ENCODE measurements around the gene PLOD2. TPM values are rescaled to one million over a fixed set of nuclear protein-coding genes. Genes with fewer than 3 reads are reported as not detected.

The PLOD2 gene
- total and polyA plus RNA-seq, 2 of the 4 experiments (the other 2 are of a cell fraction), result 84.0 to 117 TPM

DNA sequence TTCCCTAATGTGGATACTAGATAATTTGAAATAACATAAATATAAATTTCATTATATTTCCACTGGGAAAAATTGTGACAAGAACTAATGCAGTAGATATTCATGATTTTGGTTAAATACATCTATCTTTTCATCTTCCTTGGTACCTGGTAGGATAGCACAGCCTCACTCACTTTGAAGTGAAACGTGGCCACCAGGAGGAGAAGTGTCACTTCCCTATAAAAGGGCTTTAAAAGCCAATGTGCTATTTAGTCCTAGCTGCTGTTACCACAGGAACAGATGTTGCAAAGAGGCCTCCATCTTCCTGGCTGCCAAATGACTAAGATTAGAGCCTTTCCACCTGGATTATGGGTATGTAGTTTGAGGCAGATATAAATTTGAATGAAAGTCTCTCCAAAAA lies 140.0 kb downstream of the PLOD2 start:
- Histone ChIP-seq H2BK15ac (ENCODE audit: low read depth, low read length) (no peak overlapping the region), H2BK120ac (ENCODE audit: low read depth, low read length) (no peak overlapping the region), H3K56ac (ENCODE audit: extremely low read depth, insufficient read depth, low read length) (no peak overlapping the region), H3K18ac (ENCODE audit: low read depth, low read length) (no peak overlapping the region), H2BK5ac (ENCODE audit: low read depth, low read length, poor library complexity, severe bottlenecking) (no peak overlapping the region), H3K23ac (ENCODE audit: low read depth, low read length) (no peak overlapping the region), H2AK9ac (replicated peaks; ENCODE audit: low read depth, low read length, poor library complexity) (no peak overlapping the region), H2AFZ (replicated peaks; ENCODE audit: low read length, poor library complexity) (no peak overlapping the region), H3K4me2 (ENCODE audit: low read depth, low read length) (no peak overlapping the region), H2BK20ac (ENCODE audit: low read depth, low read length) (no peak overlapping the region), H4K5ac (ENCODE audit: low read depth, low read length) (no peak overlapping the region), H3K9me3 (ENCODE audit: control insufficient read depth, insufficient read depth, low read length) (no peaks in the 10 kb centered on the region), H4K91ac (ENCODE audit: insufficient read depth, low read depth, low read length) (no peak overlapping the region), H3K27me3 (ENCODE audit: control insufficient read depth, insufficient read depth, low read length) (no peaks in the 10 kb centered on the region), H3K79me1 (ENCODE audit: low read depth in 1 of 2, low read length in 2 of 2) (no peaks in the 10 kb centered on the region), H4K8ac (ENCODE audit: low read depth in 2 of 2, low read length in 2 of 2) (no peak overlapping the region), H3K36me3 (ENCODE audit: control insufficient read depth, insufficient read depth, low read length) (no peaks in the 10 kb centered on the region), H3K4me1 (ENCODE audit: control insufficient read depth, insufficient read depth, low read length) (no peaks in the 10 kb centered on the region), H3K9ac (ENCODE audit: low read depth, low read length) (no peak overlapping the region), H3K4me3 (ENCODE audit: insufficient read depth, low read depth, low read length) (no peak overlapping the region), H2AK5ac (ENCODE audit: low read depth, low read length) (no peak overlapping the region), H3K4ac (ENCODE audit: low read depth, low read length) (no peak overlapping the region), H4K20me1 (ENCODE audit: insufficient read depth, low read length) (no peaks in the 10 kb centered on the region), H3K27ac (ENCODE audit: insufficient read depth, low read length) (no peak overlapping the region), H3K14ac (replicated peaks; ENCODE audit: low read depth, low read length) (no peak overlapping the region), H3K9me1 (ENCODE audit: insufficient read depth, low read length) (no peaks in the 10 kb centered on the region)
- BruUV-seq (replicated peaks), result no TSS peak
- TF ChIP-seq MXI1 (IDR thresholded peaks at IDR 0.05; ENCODE audit: borderline replicate concordance, low read depth, low read length) (no peak), FOS (IDR thresholded peaks at IDR 0.05; ENCODE audit: low read depth, low read length) (no peak), MAZ (IDR thresholded peaks at IDR 0.05; ENCODE audit: borderline replicate concordance, low read depth, low read length) (no peak), POLR2A (IDR thresholded peaks at IDR 0.05; ENCODE audit: low read depth, low read length) (no peak), RFX5 (IDR thresholded peaks at IDR 0.05; ENCODE audit: low read depth, low read length) (no peak), SMC3 (IDR thresholded peaks at IDR 0.05; ENCODE audit: low read depth, low read length) (no peak), CHD1 (IDR thresholded peaks at IDR 0.05; ENCODE audit: low read depth, low read length) (no peak), RCOR1 (IDR thresholded peaks at IDR 0.05; ENCODE audit: insufficient replicate concordance, low read length) (no peak), CEBPB (IDR thresholded peaks at IDR 0.05; ENCODE audit: low read depth, low read length) (no peak), MAFK (IDR thresholded peaks at IDR 0.05; ENCODE audit: low read depth, low read length) (no peak), BHLHE40 (IDR thresholded peaks at IDR 0.05; ENCODE audit: low read depth, low read length) (no peak)
- TF ChIP-seq, protein P1, sequence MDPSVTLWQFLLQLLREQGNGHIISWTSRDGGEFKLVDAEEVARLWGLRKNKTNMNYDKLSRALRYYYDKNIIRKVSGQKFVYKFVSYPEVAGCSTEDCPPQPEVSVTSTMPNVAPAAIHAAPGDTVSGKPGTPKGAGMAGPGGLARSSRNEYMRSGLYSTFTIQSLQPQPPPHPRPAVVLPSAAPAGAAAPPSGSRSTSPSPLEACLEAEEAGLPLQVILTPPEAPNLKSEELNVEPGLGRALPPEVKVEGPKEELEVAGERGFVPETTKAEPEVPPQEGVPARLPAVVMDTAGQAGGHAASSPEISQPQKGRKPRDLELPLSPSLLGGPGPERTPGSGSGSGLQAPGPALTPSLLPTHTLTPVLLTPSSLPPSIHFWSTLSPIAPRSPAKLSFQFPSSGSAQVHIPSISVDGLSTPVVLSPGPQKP (IDR thresholded peaks at IDR 0.05; ENCODE audit: borderline replicate concordance, low read depth, low read length), result no peak
- dilution Hi-C loops (cut with HindIII; ENCODE audit: low sequenced_read_pairs, unreplicated experiment), result no loop called here
- intact Hi-C loops (cut with micrococcal nuclease), result no loop called here
- in situ Hi-C loops (cut with MboI; ENCODE audit: low sequenced_read_pairs), result no loop called here
- POLR2A ChIA-PET (ENCODE audit: unreplicated experiment), result no interaction called here
- CTCF ChIA-PET, result no interaction called here
- no peak for DNase-seq
- ATAC-seq (ENCODE audit: low read depth), result no peak
- no CpG with 5 or more reads among the region's 1 CpG for WGBS, 2 experiments (ENCODE audit: extremely low coverage in 2 of 2, insufficient read length in 1 of 2)

Measured in IMR-90 (cell line).